ENCODE data around the gene ING3. TPM values are rescaled to one million over a fixed set of nuclear protein-coding genes. Genes with fewer than 3 reads are reported as not detected.
A peak's percentile ranks its signal among the peaks of the same experiment; 100 is the strongest.

Gene ING3
- total RNA-seq, 1 experiment from 2014 or later: 12.6 TPM

DNA sequence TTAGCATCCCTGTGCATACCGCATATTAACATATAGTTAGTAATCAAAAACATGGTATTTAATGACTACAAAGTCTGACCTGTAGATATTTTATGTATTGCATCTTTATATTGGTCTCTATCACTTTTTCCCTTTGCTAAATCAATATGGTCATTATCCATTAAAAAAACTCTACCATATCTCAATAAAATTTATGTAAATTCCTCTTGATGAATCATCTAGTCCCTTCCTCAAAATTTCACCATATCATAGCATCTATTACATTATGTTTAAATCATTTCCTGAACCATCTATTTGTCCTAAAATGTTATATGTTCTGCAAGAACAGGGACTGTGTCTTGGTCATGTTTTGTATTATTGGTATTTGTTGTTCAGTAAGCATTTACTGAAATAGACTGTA is 7.7 kb upstream of the ING3 start:
- CTCF ChIA-PET: no interaction called here
- TF ChIP-seq, protein P1, sequence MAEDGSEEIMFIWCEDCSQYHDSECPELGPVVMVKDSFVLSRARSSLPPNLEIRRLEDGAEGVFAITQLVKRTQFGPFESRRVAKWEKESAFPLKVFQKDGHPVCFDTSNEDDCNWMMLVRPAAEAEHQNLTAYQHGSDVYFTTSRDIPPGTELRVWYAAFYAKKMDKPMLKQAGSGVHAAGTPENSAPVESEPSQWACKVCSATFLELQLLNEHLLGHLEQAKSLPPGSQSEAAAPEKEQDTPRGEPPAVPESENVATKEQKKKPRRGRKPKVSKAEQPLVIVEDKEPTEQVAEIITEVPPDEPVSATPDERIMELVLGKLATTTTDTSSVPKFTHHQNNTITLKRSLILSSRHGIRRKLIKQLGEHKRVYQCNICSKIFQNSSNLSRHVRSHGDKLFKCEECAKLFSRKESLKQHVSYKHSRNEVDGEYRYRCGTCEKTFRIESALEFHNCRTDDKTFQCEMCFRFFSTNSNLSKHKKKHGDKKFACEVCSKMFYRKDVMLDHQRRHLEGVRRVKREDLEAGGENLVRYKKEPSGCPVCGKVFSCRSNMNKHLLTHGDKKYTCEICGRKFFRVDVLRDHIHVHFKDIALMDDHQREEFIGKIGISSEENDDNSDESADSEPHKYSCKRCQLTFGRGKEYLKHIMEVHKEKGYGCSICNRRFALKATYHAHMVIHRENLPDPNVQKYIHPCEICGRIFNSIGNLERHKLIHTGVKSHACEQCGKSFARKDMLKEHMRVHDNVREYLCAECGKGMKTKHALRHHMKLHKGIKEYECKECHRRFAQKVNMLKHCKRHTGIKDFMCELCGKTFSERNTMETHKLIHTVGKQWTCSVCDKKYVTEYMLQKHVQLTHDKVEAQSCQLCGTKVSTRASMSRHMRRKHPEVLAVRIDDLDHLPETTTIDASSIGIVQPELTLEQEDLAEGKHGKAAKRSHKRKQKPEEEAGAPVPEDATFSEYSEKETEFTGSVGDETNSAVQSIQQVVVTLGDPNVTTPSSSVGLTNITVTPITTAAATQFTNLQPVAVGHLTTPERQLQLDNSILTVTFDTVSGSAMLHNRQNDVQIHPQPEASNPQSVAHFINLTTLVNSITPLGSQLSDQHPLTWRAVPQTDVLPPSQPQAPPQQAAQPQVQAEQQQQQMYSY (CRISPR knock-in tag; IDR thresholded peaks at IDR 0.05): no peak
- Mint-ChIP-seq H3K27me3 (ENCODE audit: low read depth) (no peaks in the 10 kb centered on the region), H3K36me3 (no peaks in the 10 kb centered on the region), H3K4me1 (no peaks in the 10 kb centered on the region), H3K4me3 (no peak overlapping the region), H3K9me3 (no peaks in the 10 kb centered on the region), H3K27ac (no peak overlapping the region)
- POLR2A ChIA-PET: interaction anchor here (0.5 kb wide), 1 partner anchor 7 kb away, joined by 4 read pairs; the partner anchor contains the start of gene ING3
- DNase-seq (ENCODE audit: low spot score): no peak
- ATAC-seq: no peak

GRCh38 chr7:120944826-120945562 is 5.6 kb upstream of the ING3 start:
- POLR2A ChIA-PET: no interaction called here
- CTCF ChIA-PET: no interaction called here
- no peak for ATAC-seq

DNA sequence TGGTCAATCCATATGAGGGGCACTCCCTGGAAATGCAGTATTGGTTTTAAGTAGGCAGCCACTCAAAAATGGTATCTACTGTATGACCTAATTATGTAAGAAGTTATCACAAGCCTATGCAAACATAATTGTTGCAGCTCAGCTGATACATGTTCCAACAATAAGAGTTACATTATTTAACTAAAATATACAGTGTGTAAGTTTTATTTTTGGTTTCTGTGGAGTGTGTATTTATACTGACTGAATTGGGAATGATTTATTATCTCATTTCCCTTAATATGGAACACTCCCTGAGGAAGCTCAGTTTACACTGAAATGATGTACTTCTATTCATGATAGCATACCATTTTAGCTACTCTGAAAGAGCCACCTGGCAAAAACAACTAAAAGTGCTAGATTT is 2.6 kb upstream of the ING3 start:
- H3K27ac Mint-ChIP-seq: no peak overlapping the region
- no peak for ATAC-seq
- H3K27me3 Mint-ChIP-seq (ENCODE audit: low read depth): no peaks in the 10 kb centered on the region
- POLR2A ChIA-PET: no interaction called here
- H3K4me3 Mint-ChIP-seq: no peak overlapping the region
- no peak for TF ChIP-seq HMGXB4 (CRISPR knock-in tag; IDR thresholded peaks at IDR 0.05)
- no peak for TF ChIP-seq FOXK1 (CRISPR knock-in tag; IDR thresholded peaks at IDR 0.05)
- 0 out of 2 replicates have a peak, but pooled peaks cover 2% of the 10 kb centered on the region for H3K36me3 Mint-ChIP-seq
- DNase-seq (ENCODE audit: low spot score): no peak
- CTCF ChIA-PET: interaction anchor here (1.3 kb wide), 1 partner anchor 156 kb away, joined by 4 read pairs; no protein-coding TSS in a partner anchor
- peaks cover 14% of the 10 kb centered on the region for H3K4me1 Mint-ChIP-seq
- no peaks in the 10 kb centered on the region for H3K9me3 Mint-ChIP-seq

More at GRCh38 chr7:120944826-120945562, 5.6 kb upstream of the ING3 start:
- Mint-ChIP-seq H3K4me3 (no peak overlapping the region), H3K27me3 (ENCODE audit: low read depth) (no peaks in the 10 kb centered on the region), H3K27ac (no peak overlapping the region), H3K36me3 (no peaks in the 10 kb centered on the region), H3K9me3 (no peaks in the 10 kb centered on the region), H3K4me1 (peaks cover 7% of the 10 kb centered on the region; the same call in 1 of the 2 replicates)
- TF ChIP-seq ATF1 (CRISPR knock-in tag; IDR thresholded peaks at IDR 0.05): no peak
- TF ChIP-seq, protein P2, sequence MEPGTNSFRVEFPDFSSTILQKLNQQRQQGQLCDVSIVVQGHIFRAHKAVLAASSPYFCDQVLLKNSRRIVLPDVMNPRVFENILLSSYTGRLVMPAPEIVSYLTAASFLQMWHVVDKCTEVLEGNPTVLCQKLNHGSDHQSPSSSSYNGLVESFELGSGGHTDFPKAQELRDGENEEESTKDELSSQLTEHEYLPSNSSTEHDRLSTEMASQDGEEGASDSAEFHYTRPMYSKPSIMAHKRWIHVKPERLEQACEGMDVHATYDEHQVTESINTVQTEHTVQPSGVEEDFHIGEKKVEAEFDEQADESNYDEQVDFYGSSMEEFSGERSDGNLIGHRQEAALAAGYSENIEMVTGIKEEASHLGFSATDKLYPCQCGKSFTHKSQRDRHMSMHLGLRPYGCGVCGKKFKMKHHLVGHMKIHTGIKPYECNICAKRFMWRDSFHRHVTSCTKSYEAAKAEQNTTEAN (CRISPR knock-in tag; IDR thresholded peaks at IDR 0.05): no peak
- no peak for DNase-seq (ENCODE audit: low spot score)

GRCh38 chr7:120949393-120949911 is 1.1 kb upstream of the ING3 start:
- H3K4me3 Mint-ChIP-seq: peak overlapping the region; percentile 73
- H3K4me1 Mint-ChIP-seq: peaks cover 14% of the 10 kb centered on the region
- POLR2A ChIA-PET: no interaction called here
- no peaks in the 10 kb centered on the region for H3K9me3 Mint-ChIP-seq
- peak overlapping the region; percentile 96 for H3K27ac Mint-ChIP-seq
- TF ChIP-seq, protein P3, sequence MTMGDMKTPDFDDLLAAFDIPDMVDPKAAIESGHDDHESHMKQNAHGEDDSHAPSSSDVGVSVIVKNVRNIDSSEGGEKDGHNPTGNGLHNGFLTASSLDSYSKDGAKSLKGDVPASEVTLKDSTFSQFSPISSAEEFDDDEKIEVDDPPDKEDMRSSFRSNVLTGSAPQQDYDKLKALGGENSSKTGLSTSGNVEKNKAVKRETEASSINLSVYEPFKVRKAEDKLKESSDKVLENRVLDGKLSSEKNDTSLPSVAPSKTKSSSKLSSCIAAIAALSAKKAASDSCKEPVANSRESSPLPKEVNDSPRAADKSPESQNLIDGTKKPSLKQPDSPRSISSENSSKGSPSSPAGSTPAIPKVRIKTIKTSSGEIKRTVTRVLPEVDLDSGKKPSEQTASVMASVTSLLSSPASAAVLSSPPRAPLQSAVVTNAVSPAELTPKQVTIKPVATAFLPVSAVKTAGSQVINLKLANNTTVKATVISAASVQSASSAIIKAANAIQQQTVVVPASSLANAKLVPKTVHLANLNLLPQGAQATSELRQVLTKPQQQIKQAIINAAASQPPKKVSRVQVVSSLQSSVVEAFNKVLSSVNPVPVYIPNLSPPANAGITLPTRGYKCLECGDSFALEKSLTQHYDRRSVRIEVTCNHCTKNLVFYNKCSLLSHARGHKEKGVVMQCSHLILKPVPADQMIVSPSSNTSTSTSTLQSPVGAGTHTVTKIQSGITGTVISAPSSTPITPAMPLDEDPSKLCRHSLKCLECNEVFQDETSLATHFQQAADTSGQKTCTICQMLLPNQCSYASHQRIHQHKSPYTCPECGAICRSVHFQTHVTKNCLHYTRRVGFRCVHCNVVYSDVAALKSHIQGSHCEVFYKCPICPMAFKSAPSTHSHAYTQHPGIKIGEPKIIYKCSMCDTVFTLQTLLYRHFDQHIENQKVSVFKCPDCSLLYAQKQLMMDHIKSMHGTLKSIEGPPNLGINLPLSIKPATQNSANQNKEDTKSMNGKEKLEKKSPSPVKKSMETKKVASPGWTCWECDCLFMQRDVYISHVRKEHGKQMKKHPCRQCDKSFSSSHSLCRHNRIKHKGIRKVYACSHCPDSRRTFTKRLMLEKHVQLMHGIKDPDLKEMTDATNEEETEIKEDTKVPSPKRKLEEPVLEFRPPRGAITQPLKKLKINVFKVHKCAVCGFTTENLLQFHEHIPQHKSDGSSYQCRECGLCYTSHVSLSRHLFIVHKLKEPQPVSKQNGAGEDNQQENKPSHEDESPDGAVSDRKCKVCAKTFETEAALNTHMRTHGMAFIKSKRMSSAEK (CRISPR knock-in tag; IDR thresholded peaks at IDR 0.05; ENCODE audit: borderline replicate concordance): no peak
- no peak for TF ChIP-seq ZNF138 (CRISPR knock-in tag; conservative IDR thresholded peaks at IDR 0.05)
- TF ChIP-seq ZBTB21 (CRISPR knock-in tag; IDR thresholded peaks at IDR 0.05; ENCODE audit: borderline replicate concordance): no peak
- TF ChIP-seq ZNF263 (CRISPR knock-in tag; IDR thresholded peaks at IDR 0.05; ENCODE audit: low read depth): no peak
- TF ChIP-seq ERG (CRISPR knock-in tag; IDR thresholded peaks at IDR 0.05): no peak
- TF ChIP-seq ATF1 (CRISPR knock-in tag; IDR thresholded peaks at IDR 0.05): no peak
- DNase-seq (ENCODE audit: low spot score): no peak
- H3K36me3 Mint-ChIP-seq: peaks cover 8% of the 10 kb centered on the region
- CTCF ChIA-PET: no interaction called here
- H3K27me3 Mint-ChIP-seq (ENCODE audit: low read depth): no peaks in the 10 kb centered on the region
- ATAC-seq: no peak
